ENCODE results near the gene TCF7L1. TPM values are rescaled to one million over a fixed set of nuclear protein-coding genes. Genes with fewer than 3 reads are reported as not detected.

TCF7L1 gene
- total RNA-seq, 1 donor from 2014 or later = 1.4 TPM

DNA sequence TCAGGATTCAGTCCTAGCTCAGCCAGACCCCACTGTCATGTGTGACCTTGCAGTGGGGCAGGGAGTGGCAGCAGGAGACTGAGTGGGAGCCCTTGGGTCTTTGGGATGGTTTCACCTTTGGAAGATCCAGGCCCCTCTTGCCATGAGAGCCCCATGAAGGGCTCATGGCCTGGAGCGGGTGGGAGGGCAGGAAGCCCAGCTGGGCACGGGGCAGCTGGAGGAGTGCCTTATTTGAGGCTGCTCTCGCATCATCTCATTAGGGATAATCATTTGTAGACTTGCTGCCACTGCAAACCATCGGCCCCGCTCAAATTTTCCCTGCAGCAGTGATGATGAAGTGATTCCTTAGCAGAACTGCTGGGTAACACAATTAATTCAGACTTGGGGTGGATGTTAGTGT is 120.7 kb downstream of the TCF7L1 start:
- TF ChIP-seq, protein P1, sequence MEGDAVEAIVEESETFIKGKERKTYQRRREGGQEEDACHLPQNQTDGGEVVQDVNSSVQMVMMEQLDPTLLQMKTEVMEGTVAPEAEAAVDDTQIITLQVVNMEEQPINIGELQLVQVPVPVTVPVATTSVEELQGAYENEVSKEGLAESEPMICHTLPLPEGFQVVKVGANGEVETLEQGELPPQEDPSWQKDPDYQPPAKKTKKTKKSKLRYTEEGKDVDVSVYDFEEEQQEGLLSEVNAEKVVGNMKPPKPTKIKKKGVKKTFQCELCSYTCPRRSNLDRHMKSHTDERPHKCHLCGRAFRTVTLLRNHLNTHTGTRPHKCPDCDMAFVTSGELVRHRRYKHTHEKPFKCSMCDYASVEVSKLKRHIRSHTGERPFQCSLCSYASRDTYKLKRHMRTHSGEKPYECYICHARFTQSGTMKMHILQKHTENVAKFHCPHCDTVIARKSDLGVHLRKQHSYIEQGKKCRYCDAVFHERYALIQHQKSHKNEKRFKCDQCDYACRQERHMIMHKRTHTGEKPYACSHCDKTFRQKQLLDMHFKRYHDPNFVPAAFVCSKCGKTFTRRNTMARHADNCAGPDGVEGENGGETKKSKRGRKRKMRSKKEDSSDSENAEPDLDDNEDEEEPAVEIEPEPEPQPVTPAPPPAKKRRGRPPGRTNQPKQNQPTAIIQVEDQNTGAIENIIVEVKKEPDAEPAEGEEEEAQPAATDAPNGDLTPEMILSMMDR (conservative IDR thresholded peaks at IDR 0.05; ENCODE audit: low read depth, low read length) = no peak
- DNase-seq (ENCODE audit: low read depth) = no peak
- no peak overlapping the region for H3K4me3 ChIP-seq (ENCODE audit: low read depth, low read length)

DNA sequence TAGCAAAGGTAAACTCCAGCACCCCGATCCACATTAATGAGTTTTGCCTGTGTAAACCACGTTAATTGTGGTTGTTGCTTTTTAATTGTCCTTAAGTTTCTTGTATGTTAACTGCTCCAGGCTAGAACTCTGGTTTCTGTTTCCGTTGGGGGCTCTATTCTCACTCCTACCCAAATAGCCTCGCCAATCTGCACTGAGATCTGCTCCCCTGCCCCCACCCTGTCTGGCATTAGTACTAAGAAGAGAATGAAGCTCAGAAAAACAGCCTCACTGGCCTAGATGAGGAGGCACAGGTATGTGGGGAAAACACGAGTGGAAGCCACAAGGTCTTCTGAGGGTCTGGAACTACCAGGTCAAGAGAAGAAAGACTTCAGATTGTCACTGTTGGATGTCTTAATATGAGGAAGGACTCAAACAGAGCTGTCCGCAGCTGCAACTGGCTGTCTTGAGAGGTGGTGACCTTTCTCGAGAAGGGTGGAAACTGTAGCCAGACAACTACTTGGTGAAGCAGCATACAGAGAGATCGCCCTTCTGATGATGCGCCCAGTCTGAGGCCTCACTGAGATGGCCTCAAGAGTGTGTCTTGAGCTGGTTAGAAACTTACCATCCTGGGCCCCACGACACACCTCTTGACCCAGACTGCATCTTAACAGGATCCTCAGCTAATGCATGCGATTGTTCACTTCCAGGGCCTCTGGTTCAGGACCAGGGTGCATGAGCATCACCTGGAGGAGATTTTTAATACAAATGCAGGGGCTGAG is 121.5 kb downstream of the TCF7L1 start:
- DNase-seq (ENCODE audit: low read depth) = no peak
- H3K4me3 ChIP-seq (ENCODE audit: low read depth, low read length) = no peak overlapping the region
- TF ChIP-seq, protein P1 (conservative IDR thresholded peaks at IDR 0.05; ENCODE audit: low read depth, low read length) = no peak

DNA sequence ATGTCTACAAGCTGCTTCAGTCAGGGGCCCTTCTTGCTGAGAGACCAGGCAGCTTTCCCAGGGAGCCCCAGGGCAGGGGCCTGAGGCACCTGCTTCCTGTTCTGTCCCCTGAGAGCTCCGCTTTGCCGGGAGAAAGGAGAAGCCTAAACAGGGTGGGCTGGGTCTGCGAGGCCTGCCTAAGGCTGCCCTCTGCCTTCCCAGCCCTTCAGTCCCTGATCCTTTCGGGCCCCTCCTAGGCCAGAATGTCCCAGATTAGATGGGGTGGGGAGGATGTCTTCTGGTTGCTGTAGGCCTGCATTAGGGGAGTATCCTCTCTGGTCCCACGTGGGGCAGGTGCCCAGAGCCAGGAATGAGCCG is 122.2 kb downstream of the TCF7L1 start:
- no peak for DNase-seq (ENCODE audit: low read depth)
- TF ChIP-seq, protein P1 (conservative IDR thresholded peaks at IDR 0.05; ENCODE audit: low read depth, low read length) = no peak
- no peak overlapping the region for H3K4me3 ChIP-seq (ENCODE audit: low read depth, low read length)

DNA sequence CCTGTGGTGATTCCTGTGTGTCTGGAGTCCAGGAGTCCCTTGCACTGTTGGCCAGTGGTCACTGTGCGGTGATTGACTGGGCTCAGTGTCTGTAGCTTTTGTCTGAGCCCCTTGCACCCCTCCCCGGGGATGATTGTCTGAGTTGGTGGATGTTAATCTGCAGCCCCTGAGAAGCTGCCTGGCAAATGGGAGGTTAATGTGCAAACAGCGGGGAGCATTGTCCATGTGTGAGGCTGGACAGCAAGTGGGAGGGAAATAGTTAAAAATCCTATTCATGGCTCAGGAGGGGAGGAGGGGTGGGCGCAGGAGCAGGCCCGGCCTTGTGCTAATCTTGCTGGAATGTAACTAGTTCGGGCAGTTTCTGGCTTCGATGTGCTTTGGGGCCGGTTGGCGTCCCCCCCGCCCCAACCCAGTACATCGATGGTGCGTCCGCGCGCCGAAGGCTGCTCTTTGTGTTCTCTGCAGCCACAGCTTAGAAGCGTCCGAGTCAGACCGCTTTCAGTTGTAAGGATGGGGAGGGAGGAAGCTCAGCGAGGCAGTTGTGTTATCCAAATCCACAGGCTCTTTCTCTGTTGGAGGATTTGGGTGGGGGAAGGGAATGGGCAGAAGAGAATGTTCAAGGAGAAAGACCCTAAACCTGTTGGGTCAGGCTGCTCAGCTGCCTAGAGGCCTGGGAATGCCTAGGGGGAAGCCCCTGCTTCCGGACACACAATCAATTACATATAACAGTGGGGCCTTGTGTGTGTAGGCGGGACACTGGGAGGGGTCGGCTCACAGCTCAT is 122.8 kb downstream of the TCF7L1 start:
- TF ChIP-seq, protein P1 (conservative IDR thresholded peaks at IDR 0.05; ENCODE audit: low read depth, low read length) = no peak
- no peak for DNase-seq (ENCODE audit: low read depth)
- no peak overlapping the region for H3K4me3 ChIP-seq (ENCODE audit: low read depth, low read length)

DNA sequence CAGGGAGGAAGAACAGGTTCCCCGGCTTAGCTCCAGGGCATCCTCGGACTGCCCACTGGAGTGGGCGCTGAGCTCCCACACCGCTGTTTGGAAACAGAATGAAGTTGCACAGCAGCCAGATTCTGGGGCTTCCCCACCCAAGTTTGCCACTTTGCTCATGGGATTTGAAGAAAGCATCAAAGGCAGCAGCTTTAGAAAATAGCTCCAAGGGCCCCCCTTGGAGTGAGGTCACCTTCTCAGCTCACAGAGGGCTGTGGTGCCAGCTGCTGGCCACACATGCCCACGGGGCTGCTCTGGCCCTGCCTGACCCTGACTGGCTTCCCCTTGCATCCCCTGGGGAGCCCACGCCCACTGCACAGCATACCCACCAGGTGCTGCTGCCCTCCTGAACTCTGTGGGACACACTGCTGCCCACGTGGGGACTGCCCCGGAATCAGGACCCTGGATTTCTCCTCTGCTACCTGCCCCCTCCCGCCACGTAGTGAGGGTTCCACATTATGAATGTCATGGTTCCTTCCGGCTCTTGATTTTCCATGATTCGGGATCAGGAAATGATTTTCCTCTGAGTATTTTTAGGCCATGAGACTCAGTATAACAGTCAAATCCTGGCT is 124.3 kb downstream of the TCF7L1 start:
- H3K4me3 ChIP-seq (ENCODE audit: low read depth, low read length) = no peak overlapping the region
- DNase-seq (ENCODE audit: low read depth) = no peak
- TF ChIP-seq, protein P1 (conservative IDR thresholded peaks at IDR 0.05; ENCODE audit: low read depth, low read length) = no peak

DNA sequence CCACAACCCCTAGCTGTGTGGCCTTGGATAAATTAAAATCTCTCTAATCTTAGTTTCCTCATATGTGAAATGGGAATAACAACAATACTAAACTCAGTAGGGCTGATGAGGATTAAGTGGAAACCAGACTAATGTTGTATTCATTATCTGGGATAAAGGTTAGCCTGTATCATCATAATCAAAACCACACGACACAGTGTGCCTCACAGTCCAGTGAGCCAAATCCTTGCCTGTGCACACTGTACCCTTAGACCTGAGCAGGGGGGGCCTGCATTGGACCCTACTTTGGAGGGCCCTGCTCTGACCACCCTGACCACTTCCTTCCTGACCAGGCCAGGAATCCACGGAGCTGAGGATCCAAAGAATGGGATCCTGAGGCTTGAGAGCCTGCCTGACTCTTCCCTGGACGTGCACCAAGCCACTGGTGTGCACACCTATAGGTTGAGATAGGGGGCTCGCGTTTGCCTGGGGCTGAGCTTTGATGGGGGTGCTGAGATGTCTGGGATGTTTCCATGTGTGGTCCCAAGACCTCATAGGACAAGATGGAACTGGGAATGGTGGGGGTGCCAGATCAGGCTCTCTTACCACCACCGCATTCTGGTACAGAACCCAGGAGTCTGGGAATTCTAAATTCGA is 124.9 kb downstream of the TCF7L1 start:
- no peak overlapping the region for H3K4me3 ChIP-seq (ENCODE audit: low read depth, low read length)
- TF ChIP-seq, protein P1 (conservative IDR thresholded peaks at IDR 0.05; ENCODE audit: low read depth, low read length) = no peak
- no peak for DNase-seq (ENCODE audit: low read depth)
